A549 (cell line): Measurements from ENCODE around the gene MAPK11.

Experiments used
- CHD2 ChIP-seq: fragments of 150-350 bp; IDR thresholded peaks from 2 replicates; pipeline ENCODE4 v1.6.1; 2014; ENCODE audit warnings: low read length; ENCODE audit not compliant: partially characterized antibody
- CTCF ChIP-seq: fragments of >200 bp; sonication (Bioruptor Twin); formaldehyde crosslinking; IDR thresholded peaks from 3 replicates; pipeline ENCODE4 v1.5.1; 2016
- ESRRA ChIP-seq: fragments of 150-350 bp; IDR thresholded peaks from 2 replicates; pipeline ENCODE4 v1.6.1; 2014; ENCODE audit warnings: mild to moderate bottlenecking, low read length, borderline replicate concordance
- PBX3 ChIP-seq: IDR thresholded peaks from 2 replicates; pipeline ENCODE4 v1.6.1; 2012
- POLR2A ChIP-seq: IDR thresholded peaks from 2 replicates; pipeline ENCODE4 v1.6.1; 2012; ENCODE audit warnings: mild to moderate bottlenecking, low read length
- POLR2AphosphoS2 ChIP-seq: conservative IDR thresholded peaks from 2 replicates; pipeline ENCODE4 v1.6.1; 2012; ENCODE audit warnings: low read length, improper control_type of control experiment, inconsistent platforms
- RAD21 ChIP-seq, 2 experiments: fragments of >200 bp in 1 of 2; sonication (Bioruptor Twin) in 1 of 2; formaldehyde crosslinking in 1 of 2; IDR thresholded peaks in 1 of 2; conservative IDR thresholded peaks in 1 of 2; 2 replicates in 1 of 2; 3 replicates in 1 of 2; pipeline ENCODE4 v1.6.1; 2012 to 2018; ENCODE audit warnings: inconsistent platforms in 1 of 2
- SMC3 ChIP-seq: fragments of >200 bp; sonication (Bioruptor Twin); formaldehyde crosslinking; IDR thresholded peaks from 3 replicates; pipeline ENCODE4 v1.6.1; 2018; ENCODE audit warnings: inconsistent platforms

GRCh38 chr22:50253941-50254340, 16.2 kb downstream of the MAPK11 start:
- TF ChIP-seq SMC3 (no peak), RAD21 (conservative IDR thresholded peaks at IDR 0.05 in 1 of 2, IDR thresholded peaks at IDR 0.05 in 1 of 2) (no peak), POLR2A (no peak), CHD2 (no peak), PBX3 (no peak), POLR2AphosphoS2 (no peak), CTCF (no peak), ESRRA (no peak)
